Myocyte (in vitro differentiated cells): ENCODE measurements around the gene ARHGEF6. TPM values are rescaled to one million over a fixed set of nuclear protein-coding genes. Genes with fewer than 3 reads are reported as not detected.

ENCODE experiments used
- DNase-seq: peaks from one replicate; pipeline ENCODE4 v3.0.0-alpha.2; 2012; ENCODE audit warnings: low read depth
- total RNA-seq: library from RNA; depleted of rRNA; stranded (reverse); fragments of >200 nt; gene quantifications from 2 replicates; pipeline ENCODE4 v1.2.3, GENCODE V29; 2014

Gene ARHGEF6
- total RNA-seq, 1 donor from 2014 or later: 65.5 TPM

DNA sequence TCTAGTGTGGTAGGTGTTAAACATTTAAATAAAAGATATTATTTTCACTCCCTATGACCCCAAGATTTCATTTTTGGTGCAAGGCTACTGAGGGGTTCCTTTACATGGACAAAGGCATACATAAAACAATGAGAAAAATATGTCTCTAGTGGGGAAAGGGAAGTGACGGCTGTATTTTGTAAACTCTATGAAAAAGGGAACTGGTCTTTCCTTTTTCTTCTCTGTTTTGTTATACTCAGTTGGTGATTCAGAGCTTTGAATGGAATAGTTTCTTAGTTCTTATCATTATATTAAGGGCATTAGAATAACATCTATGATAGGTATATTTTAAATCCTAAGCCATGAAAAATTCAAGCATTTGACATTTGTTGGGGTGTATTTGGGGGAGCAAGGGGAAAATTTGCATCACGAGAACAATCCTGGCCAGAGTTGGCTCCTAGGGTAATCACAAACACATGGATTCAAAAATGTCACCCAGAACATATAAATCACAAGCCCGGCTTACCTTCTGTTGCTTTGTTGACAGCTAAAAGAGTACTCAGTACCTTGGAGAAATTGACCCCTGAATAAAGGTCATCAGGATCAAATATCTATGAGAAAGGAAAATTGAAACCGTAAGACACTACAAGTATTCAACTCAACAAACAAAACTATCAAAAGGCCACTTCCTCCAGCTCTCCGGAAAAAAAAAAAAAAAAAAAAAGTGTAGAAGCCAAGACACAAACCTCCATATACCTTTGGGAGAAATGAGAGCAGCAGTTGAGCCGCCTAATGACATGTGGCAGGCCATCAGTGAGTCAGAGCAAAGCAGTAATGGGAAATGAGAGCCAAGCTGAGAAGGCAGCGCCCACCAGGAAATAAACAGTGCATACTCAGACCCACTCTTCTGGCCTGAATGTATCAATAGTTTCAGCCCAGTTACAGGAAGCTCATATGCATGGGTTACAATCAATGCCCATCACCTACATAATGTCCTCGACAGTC lies 33.4 kb downstream of the ARHGEF6 start:
- DNase-seq: no peak

DNA sequence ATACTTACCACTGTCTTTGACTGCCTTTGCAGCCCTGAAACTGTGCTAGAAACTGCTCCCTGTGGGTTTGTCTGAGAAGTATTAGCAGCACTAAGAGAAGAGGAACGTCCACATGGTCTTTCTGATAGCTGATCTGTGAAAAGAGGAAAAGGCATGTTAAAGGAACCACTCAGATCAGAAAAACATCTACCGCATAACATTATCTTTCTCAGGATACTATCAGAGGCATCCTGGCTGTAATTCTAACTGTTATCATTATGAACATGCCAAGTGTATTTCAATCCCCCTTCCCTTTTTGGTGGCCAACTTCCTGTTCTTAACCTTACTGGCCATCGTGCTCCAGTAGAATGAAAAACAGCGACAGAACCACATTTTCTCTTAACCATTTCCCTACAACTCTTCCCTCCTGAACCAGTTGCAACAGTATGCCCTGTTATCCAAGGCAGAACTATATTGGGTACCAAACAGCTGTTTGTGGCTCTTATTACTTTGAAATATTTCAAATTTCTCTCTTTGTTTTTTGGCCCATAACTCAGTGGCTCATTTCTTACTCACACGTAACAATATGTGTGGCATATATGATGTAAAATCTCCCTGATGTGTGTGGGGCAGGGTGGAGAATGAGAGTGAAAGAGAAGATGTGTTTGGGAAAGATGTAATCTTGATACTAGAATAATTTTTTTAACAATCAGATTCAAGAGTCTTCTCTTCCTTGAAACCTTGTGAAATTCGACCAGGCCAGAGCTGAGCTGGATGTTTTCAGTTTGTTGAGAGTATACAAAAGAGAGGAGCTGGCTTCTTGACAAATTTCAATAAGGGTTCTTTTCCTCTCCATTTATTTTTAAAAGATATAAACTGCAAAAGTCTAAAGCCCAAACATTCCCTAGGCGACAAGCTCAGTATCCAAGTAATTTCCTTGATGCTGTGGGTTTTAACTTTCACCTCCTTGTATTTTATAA lies 35.2 kb downstream of the ARHGEF6 start:
- DNase-seq: peak; percentile 50

DNA sequence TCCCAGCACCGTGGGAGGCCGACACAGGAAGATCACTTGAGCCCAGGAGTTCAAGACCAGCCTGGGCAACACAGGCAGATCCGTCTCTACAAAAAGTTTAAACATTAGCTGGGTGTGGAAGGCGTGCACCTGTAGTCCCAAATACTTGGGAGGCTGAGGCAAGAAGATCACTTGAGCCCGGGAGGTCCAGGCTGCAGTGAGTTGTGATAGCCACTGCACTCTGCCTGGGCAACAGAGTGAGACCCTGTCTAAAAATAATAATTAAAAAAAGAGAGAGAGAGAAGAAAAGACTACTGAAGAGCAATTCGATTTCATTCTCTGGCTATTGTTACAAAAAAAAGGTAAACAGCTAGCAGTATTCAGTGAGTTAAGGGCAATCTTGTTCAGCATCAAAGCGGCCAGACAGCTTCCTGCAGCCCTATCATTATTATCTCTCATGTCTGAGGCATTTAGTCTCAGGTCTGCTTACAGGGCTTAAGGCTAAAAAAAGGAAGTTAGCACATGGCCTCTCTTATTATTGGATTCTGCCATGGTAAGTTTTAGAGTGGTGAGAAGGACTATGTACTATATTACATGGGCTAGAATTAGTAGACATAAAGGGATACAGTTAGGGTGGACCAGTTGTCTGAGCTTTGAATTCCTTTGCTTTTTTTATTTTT lies 37.9 kb downstream of the ARHGEF6 start:
- DNase-seq: no peak

DNA sequence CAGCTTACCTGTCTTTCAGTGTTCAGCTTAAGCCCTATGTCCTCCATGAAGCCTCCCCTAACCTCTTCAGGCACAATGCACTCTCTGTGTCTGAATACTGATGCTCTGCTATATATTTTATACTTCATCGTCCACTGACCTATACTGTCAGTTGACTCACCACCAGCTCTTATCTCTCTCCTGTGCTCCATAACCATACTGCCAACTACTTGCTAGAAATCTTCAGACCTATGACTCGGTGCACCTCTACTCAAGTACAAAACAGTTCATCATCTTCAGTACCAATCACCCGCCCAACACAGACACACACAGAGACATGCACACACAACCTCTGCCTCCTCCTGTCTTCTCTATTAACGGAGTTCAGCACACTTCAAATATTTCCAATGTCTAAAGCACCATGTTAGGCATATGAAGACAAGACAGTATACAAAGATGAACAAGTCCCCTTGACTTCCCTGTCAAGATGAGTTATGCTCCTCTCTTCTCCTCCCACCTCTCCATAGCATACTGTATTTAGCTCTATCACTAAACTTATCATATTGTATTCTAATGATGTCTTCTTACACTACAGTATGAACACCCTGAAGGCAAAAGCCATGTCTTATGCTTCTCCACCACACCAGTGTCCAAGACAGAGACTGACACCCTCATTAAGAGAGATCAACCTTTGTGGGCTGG lies 42.5 kb downstream of the ARHGEF6 start:
- DNase-seq: no peak

DNA sequence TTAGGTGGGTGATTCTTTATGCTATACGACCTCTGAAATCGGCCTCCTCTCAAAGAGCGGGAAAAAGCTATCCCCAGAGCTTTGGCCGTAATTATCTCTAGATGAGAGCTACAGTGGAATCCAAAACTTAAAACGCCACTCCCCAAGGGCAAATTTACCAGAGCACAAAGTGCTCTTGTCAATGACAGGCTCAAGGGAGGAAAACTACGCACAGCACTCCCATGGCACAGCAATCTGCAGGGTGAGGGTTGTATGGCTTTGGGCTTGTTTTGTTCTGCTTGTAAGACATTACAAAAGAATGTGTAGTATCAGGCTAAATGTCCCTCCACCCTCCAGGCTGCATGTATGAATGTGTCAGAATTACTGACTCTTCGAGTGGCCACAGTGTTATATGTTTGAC lies 44.0 kb downstream of the ARHGEF6 start:
- no peak for DNase-seq

DNA sequence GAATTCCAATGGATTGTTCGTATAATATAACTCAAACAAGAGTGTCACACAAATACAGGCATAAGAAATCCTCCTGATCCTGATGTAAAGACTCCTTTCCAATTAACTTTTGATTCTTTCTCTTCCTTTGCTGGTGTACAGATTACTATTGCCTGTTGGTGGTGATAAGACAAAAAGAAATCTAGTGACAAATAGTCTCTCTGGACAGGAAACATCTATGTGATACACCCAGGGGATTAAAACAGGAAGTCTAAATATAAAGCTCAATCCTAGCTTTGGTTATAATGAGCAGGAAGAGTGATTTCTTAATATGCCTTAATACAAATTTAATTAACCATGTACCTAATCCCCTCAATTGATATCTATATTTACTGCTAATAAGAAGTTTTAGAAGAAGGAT lies 45.1 kb downstream of the ARHGEF6 start:
- DNase-seq: no peak

DNA sequence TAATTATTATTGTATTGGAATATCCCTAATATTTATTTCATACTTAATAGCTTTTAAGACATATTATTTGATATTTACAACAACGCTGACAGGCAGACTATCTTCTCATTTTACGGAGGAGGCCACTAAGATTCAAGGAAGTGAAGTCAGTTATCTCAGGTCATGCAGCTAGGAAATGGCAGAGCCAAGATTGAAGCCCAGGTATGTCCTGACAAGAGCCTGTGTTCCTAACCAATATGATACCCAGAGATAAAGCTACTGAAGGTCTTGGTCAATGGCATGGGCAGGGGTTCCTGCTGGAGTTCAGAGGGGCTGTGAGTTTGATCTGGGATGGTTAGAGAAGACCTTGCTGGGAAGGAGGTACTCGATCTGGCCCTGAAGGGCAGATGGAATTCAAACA lies 47.1 kb downstream of the ARHGEF6 start:
- DNase-seq: no peak

DNA sequence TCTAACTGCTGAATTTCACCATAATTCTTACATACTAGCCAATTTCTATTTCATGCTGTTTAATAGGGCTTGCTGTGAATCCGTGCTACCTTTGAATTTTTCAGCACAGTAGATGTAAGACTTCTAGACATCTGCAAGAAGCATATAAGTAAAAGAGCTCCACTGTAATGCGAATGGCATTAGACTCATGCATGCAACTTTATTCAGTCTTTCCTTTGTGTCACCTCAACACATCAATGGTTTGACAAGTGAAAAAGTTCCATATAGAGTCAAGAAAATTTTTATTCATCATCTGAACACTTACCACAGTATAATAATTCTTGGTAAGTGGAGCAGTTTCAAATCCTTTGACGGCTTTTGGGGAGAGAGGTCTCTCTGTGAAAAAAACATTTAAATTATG lies 48.9 kb downstream of the ARHGEF6 start:
- DNase-seq: no peak

DNA sequence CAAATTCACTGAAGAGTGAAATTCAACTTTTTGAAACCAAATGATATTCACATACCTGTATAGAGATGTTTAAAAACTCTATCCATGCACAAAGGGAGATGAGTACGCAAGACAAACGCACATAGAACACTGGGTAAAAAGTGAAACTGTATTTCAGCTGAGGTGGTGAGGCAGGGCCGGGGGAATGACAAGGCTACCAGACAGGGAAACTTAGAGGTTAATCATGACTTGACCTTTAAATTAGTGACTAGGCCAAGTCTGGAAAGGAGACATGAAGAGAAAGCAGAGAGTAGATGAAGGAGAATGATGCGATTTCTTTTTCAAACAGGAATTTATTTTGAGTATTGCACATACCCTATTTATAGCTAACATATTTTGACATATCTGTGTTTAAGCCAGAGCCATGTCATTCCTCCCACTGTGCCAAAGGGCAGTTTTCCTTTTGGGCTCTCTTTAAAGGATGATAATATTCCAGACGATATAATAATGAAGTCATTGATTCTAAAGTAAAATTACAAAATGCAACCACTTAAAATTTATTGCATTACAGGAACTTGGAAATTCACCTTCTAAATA lies 49.4 kb downstream of the ARHGEF6 start:
- DNase-seq: no peak

DNA sequence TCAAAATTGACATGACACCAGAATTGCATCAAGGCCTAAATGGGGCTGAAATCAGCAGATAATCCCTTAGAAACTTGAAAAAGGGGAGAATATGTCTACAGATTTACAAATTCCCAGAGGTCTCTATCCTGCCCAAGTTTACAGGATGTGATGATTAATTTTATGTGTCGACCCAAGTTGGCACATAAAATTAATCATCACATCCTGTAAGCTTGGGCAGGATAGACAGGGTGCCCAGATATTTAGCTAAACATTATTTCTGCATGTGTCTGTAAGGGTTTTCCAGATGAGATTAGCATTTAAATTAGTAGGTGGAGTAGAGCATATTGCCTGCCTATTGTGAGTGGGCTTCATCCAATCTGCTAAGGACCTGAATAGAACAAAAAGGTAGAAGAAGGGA lies 52.3 kb downstream of the ARHGEF6 start:
- DNase-seq: no peak

DNA sequence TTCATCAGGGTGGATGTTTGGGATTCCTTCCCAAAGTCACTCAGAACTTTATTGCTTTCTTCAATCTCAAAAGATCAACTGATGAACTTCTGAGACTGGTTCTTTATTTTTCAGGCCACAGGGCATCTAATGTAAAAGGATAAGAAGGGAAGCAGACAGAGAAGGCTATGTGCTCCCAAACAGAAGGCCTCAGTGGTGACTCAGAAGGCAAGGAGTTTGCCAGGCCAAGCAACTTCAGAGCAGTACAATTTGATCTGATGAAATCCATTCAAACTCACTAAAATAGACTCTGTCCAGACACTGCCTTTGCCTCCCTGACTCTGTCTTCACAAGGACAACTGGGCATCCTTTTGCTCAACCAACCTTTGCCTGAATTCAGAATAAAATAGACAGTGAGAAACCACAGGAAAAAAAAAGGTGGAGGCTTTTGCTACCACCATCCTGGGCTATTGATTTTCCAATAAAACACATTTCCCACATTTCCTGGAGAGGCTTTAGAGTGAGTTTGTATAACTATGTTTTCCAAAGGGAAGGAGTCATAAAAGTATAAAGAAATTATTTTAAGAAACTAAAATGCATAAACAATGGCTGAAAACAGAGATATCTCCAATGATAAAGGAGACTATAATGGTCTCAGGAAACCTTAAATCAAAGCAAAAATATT lies 55.2 kb downstream of the ARHGEF6 start:
- peak; percentile 55 for DNase-seq

DNA sequence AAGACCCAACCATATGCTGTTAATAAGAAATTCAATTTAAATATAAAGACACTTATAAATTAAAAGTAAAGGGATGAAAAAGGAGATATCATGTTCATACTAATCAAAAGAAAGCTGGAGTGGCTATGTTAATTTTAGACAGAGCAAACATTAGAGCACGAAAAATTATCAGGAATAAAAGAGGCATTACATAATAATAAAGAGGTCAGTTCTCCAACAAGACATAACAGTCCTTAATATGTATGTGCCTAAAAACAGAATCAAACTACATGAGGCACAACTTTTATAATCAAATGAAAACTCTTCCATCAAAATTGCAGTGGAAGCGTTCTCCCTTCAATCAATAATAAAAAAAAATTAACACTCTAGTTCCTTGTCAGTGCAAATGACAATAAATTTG lies 62.6 kb downstream of the ARHGEF6 start:
- no peak for DNase-seq

DNA sequence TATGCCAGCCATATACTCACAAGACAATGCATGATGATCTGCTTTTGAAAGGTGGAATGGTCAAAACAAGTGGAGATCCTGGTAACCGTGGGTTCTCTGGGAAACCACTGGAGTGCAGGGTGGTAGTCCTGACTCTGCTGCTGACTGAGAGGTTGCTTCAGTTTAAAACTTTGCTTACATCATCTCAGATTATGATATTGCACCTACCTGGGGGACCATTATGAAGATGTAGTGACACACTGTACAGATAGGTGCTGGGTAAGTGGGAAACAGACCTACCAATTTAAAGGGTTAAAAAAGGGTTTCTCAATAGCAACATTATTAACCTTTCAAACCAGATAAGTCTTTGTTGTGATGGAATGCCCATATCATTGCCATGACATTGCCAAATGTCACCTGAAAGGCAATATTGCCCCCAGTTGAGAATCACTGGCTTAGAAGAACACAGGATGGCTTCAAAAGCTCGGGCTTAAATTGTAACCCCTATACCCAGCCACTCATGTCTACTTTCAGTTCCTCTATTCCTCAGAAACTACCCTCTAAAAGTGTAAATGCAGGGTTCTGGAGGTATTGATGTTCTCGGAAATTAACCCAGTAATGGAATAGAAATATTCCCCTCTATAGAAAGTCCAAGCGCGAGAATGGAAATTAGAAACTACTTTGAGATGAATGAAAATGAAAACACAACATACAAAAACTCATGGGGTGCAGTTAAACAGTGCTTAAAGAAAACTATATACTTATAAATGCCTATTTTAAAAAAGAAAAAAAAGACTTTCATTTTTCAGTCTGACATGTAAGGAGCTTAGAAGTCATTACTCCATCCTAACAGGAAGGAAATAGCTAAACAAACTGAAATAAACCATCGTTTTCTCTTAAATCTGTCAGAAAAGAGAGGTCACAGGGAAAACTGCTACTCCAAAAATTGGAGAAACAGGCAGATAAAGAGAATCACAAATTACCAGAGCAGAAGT lies 65.8 kb downstream of the ARHGEF6 start:
- DNase-seq: no peak

DNA sequence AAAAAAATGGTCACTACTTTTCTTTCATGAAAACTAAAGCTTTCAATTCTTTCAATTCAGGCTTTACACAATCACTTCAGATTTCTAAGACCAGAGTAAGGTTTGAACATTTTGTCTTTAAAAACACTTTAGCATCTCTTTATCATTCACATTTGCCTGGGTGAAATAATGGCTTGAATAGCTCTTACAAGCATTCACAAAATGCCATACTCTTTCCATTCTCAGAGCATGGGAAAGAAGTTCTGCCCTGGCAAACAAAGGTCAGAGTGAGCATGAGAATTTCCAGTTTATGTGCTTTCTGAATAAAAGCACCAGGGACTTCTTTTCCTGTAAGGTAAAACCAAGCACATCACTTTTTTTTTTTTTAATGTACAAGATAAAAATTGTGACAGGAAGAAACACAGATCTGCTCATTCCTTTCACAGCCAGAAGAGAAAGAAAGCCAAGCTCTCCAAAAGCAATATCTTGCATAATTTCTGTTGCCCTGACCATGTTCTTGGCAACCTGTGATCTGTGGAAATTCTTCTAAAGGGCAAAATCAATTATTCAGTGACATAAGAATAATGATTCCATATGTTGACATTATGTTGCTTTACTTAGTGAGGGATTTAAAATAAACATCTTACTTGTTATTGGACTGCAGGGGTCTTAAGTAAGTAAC lies 68.0 kb downstream of the ARHGEF6 start:
- no peak for DNase-seq

DNA sequence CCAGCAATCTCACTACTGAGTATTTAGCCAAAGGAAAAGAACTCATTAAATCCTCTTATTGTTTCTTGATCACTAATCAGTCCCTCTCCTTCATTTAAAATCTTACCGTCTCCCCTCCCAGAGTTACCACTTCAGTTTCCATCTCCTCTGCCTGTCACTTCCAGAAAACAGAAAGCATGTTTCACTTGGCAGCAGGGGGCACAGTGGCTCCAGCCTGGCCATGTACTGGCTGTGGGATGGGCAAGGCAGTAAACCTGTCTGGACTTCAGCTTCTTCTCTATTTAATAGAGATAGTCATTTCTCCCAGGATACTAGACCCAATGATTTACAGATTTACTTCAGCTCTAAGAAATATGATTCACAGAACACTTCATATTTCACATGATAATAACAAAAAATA lies 69.6 kb downstream of the ARHGEF6 start:
- DNase-seq: peak; percentile 40

DNA sequence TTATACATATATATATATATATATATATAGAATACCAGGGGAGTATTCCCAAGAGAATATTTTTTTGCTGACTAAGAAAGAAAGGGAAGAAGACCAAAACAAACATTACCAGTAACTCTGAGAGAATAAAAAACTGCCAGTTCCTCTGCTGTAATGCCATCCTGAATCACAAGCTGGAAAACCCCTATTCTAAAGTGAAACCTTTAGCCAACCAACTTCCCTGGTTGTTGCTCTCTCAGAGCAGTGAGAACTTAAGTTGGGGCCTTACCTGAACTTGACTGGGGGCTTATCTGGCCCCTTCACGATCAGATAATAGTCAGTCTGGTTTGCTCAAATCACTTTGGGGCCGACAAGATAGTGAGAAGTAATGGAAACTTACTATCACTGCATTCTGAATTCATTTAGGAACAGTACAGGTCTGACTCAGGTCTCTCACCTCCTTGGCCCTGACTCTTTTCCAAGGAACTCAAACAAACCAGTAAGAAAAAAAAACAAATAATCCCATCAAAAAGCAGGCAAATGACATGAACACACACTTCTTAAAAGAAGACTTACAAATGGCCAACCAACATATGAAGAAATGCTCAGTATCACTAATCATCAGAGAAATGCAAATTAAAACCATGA lies 70.3 kb downstream of the ARHGEF6 start:
- DNase-seq: no peak

DNA sequence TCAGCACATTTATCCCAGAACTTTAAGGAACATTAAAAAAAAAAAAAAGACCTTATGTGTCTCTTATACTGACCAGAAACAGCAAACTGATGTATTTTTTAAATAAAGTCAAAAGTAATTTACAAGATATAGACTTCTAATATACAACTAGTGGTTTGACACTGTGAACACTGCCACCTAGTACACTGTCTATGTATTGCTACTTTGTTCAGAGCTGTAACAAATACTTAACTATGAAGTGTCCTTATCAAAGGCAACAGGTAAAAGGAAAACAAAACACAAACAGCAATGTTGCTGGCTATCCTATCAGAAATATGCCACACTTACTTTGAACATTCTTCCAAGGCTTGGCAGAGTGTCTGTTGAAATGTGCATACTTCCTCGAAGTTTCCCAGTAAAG lies 72.4 kb downstream of the ARHGEF6 start:
- no peak for DNase-seq

DNA sequence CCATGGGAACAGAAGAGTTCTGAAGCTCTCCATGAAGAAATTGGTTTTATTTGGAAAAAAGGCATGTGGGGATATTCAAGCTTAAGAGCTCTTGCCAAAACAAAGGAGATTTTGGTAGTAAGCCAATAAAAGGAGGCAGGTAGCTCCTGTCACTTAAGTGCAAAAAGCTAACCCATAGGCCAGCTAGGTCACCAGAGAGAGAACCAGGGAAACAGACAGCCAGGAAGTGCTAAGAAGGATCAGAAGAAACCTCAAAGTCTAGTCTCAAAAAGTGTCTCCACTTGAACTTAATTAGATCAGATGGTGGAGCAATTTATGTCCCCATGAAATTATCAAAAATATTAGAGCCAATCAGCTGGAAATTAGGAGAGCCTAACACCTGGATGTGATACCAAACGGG lies 83.6 kb downstream of the ARHGEF6 start:
- no peak for DNase-seq
